ENCODE results near the gene RRP1. TPM values are rescaled to one million over a fixed set of nuclear protein-coding genes. Genes with fewer than 3 reads are reported as not detected.

The RRP1 gene
- total RNA-seq, 1 experiment from 2014 or later, result 53.9 TPM

DNA sequence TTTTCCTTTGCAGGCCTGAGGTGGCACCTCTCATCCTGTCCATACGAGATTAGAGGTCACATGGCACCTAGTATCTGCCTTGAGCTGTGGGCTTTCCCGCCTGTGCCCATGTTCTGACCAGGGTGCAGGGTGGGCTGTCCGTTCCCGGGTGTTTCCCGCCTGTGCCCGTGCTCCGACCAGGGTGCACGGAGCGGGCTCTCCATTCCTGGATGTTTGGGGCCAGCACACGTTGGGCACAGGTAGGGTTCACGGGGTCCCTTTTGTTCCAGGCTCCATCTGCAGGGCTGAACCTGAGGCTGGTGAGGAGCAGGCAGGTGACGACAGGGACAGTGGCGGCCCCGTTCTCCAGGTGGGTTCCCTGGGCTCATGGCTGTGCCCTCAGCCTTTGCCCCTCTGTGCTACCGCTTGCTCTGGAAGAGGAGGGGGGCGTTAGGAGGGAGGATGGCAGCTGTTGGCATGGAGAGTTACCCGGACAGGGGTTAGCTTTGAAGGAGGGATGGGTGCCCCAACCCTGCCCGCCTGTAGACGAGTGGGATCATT is 10.0 kb downstream of the RRP1 start:
- Histone ChIP-seq H3K4me2 (ENCODE audit: low read length) (no peak overlapping the region), H4K20me1 (ENCODE audit: insufficient read depth) (no peaks in the 10 kb centered on the region), H3K36me3 (ENCODE audit: control insufficient read depth in 1 of 2, insufficient read depth in 2 of 2, low read length in 2 of 2) (peaks cover 62 to 84% of the 10 kb centered on the region in 2 experiments), H2AFZ (ENCODE audit: low read depth, low read length, poor library complexity, severe bottlenecking) (no peak overlapping the region), H3K9me3 (ENCODE audit: control insufficient read depth in 1 of 2, insufficient read depth in 1 of 2, low read depth in 1 of 2, low read length in 2 of 2) (no peaks in the 10 kb centered on the region), H3K9ac (ENCODE audit: low read length) (no peak overlapping the region), H3K79me2 (ENCODE audit: insufficient read depth, low read length) (peaks cover 30% of the 10 kb centered on the region), H3K9me2 (ENCODE audit: insufficient read depth) (no peaks in the 10 kb centered on the region), H3K27me3 (ENCODE audit: insufficient read depth, low read length) (no peaks in the 10 kb centered on the region), H3K4me1 (ENCODE audit: control insufficient read depth in 1 of 2, insufficient read depth in 2 of 2, low read length in 2 of 2) (no peaks in the 10 kb centered on the region), H3K27ac (ENCODE audit: low read depth, low read length) (no peak overlapping the region), H3K4me3 (replicated peaks in 1 of 2; ENCODE audit: low read depth in 1 of 2, low read length in 2 of 2) (no peak overlapping the region)
- TF ChIP-seq FOSL1 (IDR thresholded peaks at IDR 0.05; ENCODE audit: low read depth) (no peak), CEBPB (IDR thresholded peaks at IDR 0.05; ENCODE audit: low read depth) (no peak), CBX3 (IDR thresholded peaks at IDR 0.05; ENCODE audit: low read depth) (no peak), SRF (IDR thresholded peaks at IDR 0.05; ENCODE audit: low read depth) (no peak), SIN3A (IDR thresholded peaks at IDR 0.05; ENCODE audit: low read depth) (no peak), ELF1 (IDR thresholded peaks at IDR 0.05; ENCODE audit: borderline replicate concordance, low read depth) (no peak), ZFX (IDR thresholded peaks at IDR 0.05) (no peak), SP1 (IDR thresholded peaks at IDR 0.05; ENCODE audit: low read depth) (no peak), POLR2AphosphoS5 (IDR thresholded peaks at IDR 0.05; ENCODE audit: low read depth, low read length) (no peak), EZH2 (IDR thresholded peaks at IDR 0.05) (no peak), JUND (IDR thresholded peaks at IDR 0.05) (no peak)
- BruUV-seq (replicated peaks), result no TSS peak
- ChIA-PET RAD21 (ENCODE audit: low non-redundant PET in 1 of 2, low total read pairs in 2 of 2, uncharacterized antibody in 2 of 2, unreplicated experiment in 2 of 2) (no interaction called here), CTCF (no interaction called here), POLR2A (no interaction called here)
- DNase-seq (ENCODE audit: low read depth, low spot score), result no peak
- intact Hi-C loops (cut with micrococcal nuclease), result no loop called here
- ATAC-seq, result no peak

- Histone ChIP-seq H3K9me3 (ENCODE audit: control insufficient read depth in 1 of 2, insufficient read depth in 1 of 2, low read depth in 1 of 2, low read length in 2 of 2) (no peaks in the 10 kb centered on the region), H3K4me2 (ENCODE audit: low read length) (no peak overlapping the region), H3K36me3 (ENCODE audit: control insufficient read depth in 1 of 2, insufficient read depth in 2 of 2, low read length in 2 of 2) (peaks cover 55 to 76% of the 10 kb centered on the region in 2 experiments), H3K27ac (ENCODE audit: low read depth, low read length) (no peak overlapping the region), H3K9ac (ENCODE audit: low read length) (no peak overlapping the region), H4K20me1 (ENCODE audit: insufficient read depth) (no peaks in the 10 kb centered on the region), H3K9me2 (ENCODE audit: insufficient read depth) (no peaks in the 10 kb centered on the region), H3K79me2 (ENCODE audit: insufficient read depth, low read length) (peaks cover 22% of the 10 kb centered on the region; the same call in 1 of the 2 replicates), H3K4me1 (ENCODE audit: control insufficient read depth in 1 of 2, insufficient read depth in 2 of 2, low read length in 2 of 2) (no peaks in the 10 kb centered on the region), H3K4me3 (replicated peaks in 1 of 2; ENCODE audit: low read depth in 1 of 2, low read length in 2 of 2) (no peak overlapping the region), H2AFZ (ENCODE audit: low read depth, low read length, poor library complexity, severe bottlenecking) (no peak overlapping the region), H3K27me3 (ENCODE audit: insufficient read depth, low read length) (no peaks in the 10 kb centered on the region)
- POLR2A ChIA-PET, result no interaction called here
- TF ChIP-seq ELF1 (IDR thresholded peaks at IDR 0.05; ENCODE audit: borderline replicate concordance, low read depth) (no peak), RAD21 (IDR thresholded peaks at IDR 0.05; ENCODE audit: low read depth) (no peak), YY1 (IDR thresholded peaks at IDR 0.05; ENCODE audit: extremely low read depth, insufficient replicate concordance, low read depth, low read length) (no peak), SRF (IDR thresholded peaks at IDR 0.05; ENCODE audit: low read depth) (no peak)
- TF ChIP-seq, protein P1, sequence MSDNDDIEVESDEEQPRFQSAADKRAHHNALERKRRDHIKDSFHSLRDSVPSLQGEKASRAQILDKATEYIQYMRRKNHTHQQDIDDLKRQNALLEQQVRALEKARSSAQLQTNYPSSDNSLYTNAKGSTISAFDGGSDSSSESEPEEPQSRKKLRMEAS (IDR thresholded peaks at IDR 0.05), result no peak
- intact Hi-C loops (cut with micrococcal nuclease), result no loop called here
- ATAC-seq (no peak), DNase-seq (ENCODE audit: low read depth, low spot score) (no peak)
- RAD21 ChIA-PET (ENCODE audit: low non-redundant PET in 1 of 2, low total read pairs in 2 of 2, uncharacterized antibody in 2 of 2, unreplicated experiment in 2 of 2), result no interaction called here
- CTCF ChIA-PET, result no interaction called here
- no TSS peak for BruUV-seq (replicated peaks)
Measured at GRCh38 chr21:43800124-43800523, 10.7 kb downstream of the RRP1 start.
